HG03159 (cell line): ENCODE measurements around the gene LIPK.
"Not testable (repeated sequence)": the region's sequence is repeated elsewhere in the genome, so short reads cannot be mapped to it uniquely, and the experiment has no call there.

ENCODE experiments used
- ATAC-seq: cut with Tn5 transposase; IDR thresholded peaks from one replicate; pipeline ENCODE4 v1.9.1; 2021; ENCODE audit warnings: mild to moderate bottlenecking, moderate library complexity; ENCODE audit not compliant: unreplicated experiment

LIPK gene

DNA sequence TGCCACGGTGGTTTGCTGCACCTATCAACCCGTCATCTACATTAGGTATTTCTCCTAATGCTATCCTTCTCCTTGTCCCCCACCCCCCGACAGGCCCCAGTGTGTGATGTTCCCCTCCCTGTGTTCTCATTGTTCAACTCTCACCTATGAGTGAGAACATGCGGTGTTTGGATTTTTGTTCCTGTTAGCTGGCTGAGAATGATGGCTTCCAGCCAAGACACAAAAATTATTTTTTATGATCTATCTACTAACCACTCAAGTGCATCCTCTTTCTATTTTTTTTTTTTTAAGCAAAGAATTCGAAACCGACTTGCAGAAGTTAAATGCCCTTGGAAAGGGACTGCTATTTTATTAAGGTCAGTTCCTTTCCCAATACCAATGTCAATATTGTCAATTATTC, 3.3 kb downstream of the LIPK start:
- ATAC-seq: not testable (repeated sequence)

DNA sequence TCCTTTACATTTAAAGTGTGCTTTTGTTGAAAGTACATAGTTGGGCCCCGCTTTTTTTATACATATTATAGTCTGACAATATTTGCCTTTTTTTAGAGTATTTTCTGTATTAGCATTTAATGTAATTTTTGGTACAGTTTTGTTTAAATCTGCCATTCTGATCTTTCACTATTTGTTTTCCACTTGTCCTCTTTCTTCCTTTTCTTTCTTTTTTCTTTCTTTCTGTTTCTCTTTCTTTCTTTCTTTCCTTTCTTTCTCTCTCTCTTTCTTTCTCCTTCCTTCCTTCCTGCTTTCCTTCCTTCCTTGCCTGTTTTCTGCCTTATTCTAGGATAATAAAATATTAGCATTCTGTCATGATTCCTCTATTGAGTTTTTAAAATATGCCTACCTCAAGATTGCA, 9.5 kb downstream of the LIPK start:
- ATAC-seq: no peak

DNA sequence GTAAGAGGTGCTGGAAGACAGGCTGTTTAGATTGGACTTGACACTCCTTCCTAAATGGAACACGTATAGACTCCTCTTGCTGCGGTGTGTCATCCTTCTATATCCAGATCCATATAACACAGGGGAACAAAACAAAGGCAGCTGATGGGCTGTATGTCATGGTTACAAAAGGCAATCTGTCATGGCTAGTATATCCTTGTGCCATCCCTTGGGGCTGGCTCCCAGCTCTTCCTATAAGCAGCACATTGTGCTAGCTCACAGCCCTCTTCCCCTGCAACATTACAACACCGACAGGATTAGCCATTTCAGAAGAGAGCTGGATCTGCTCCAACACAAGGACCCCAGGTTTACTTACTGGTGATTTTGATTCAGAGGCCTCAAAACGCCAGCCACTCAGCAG, 15.3 kb downstream of the LIPK start:
- ATAC-seq: no peak

DNA sequence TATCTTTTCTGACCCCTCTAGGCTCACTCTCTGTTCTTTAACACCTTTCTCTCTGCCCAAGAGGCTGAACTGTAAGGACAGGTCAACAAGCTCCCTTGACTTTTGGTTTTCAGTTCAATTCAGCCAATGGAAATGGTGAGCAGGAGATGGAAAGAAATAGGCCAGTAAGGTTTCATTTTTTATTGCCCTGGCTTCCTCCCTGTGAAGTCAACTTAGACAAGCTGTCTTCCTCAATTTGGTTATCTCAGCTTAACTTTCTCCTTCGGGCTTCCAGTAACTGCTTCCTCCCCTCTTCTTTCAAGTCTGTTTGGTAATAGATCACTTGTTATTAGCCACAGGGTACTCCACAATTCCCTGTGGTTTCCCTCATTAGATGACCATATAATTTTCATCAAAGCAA, 19.7 kb downstream of the LIPK start:
- peak; percentile 56 for ATAC-seq

DNA sequence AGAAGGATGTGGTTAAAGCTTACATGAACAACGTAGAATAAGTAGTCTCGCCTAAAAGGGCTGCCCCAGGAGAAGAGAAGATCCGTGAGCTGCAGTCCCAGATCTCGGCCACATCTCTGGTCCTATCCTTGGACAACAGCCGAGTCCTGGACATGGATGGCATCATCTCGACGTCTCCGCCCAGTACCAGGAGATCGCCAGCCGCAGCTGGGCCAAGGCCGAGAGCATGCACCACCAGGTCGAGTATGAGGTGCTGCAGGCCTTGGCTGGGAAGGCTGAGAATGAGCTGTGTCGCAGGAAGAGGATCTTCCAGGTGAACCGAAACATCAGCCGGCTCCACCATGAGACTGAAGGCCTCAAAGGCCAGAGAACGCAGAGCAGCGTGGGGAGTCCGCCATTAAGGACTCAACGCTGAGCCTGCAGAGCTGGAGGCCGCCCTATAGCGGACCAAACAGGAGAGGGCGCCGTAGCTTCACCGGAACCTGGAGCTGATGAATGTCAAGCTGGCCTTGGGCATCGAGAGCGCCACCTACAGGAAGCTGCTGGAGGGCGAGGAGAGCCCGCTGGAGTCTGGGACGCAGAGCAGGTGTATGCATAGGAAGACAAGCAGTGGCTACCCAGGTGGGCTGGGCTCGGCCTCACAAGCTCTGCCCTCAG, 22.2 kb downstream of the LIPK start:
- no peak for ATAC-seq

DNA sequence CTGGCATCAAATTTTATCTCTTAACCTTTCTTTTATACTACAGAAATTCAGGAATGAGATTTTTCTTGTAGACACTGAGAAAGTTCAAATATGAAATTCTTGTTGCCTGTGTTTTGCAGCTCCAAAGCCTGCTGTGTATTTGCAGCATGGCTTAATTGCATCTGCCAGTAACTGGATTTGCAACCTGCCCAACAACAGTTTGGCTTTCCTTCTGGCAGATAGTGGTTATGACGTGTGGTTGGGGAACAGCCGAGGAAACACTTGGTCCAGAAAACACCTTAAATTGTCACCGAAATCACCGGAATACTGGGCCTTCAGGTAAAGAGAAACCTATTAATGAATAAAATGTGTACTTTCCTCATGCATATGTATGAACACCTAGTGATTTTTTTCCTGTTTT, 24.8 kb downstream of the LIPK start:
- ATAC-seq: no peak

DNA sequence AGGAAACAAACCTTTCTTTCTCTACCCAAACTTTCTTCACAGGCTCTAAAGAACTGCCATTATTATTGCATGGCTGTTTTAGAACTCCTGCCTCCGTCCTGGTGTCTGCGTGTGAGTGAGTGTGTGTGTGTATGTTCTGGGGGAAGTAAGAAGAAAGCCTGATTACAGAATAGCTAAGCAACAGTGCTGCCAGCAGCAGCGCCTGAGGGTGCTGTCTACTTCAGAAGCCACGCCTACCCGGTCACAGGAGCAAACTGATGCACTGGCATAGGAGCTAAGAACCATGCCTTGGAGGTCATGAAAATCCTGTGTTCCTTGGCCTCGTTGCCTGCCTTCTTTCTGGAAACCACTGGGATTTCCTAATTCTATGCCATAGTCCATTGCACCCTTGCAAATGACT, 25.2 kb downstream of the LIPK start:
- ATAC-seq: no peak

DNA sequence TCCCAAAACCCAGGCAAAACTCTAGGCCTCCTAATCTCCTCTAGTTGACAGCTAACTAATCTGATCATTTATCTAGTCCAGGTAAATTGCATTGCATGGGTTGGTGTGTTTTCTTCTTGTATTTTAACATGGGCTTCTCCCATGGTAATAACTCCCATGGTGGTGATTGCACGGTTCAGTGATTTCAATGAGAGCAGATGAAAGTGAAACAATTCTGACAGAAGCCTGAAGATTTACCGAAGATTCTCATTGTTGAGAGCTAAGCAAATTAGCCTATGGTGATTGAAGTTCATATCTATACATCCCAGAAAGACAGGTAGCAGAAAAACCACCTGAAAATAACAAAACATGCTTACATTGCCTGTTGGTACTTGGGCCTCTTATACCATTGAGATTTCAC, 27.2 kb downstream of the LIPK start:
- ATAC-seq: no peak

DNA sequence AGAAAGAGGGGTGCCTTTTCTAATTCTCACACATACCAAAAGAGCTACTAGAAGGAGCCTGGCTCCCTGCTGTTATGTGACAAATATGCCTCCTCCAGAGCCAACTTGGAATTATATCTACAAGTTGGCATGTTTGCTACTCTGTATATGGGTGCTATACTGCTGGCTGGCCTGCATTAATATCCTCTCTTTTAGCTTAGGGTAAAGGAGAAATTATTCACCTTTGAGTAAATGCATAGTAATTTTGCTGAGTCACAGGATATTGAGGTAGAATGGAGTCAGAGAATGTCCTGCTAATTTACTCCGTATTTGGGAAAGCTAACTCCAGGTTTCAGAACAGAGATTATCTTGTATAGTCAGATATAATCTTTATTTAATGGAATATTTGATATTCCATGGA, 29.6 kb downstream of the LIPK start:
- no peak for ATAC-seq

DNA sequence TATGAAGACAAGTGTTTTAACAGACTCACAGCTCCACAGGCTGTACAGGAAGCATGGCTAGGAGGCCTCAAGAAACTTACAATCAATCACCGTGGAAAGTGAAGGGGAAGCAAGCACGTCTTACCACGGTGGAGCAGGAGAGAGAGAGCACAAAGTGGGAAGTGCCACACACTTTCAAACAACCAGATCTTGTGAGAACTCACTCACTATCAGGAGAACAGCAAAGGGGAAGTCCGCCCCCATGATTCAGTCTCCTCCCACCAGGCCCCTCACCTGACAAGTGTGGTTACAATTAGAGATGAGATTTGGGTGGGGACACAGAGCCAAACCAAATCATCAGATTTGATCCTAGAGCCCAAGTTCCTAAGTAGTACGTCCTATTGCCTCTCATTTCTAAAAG, 35.9 kb downstream of the LIPK start:
- not testable (repeated sequence) for ATAC-seq

DNA sequence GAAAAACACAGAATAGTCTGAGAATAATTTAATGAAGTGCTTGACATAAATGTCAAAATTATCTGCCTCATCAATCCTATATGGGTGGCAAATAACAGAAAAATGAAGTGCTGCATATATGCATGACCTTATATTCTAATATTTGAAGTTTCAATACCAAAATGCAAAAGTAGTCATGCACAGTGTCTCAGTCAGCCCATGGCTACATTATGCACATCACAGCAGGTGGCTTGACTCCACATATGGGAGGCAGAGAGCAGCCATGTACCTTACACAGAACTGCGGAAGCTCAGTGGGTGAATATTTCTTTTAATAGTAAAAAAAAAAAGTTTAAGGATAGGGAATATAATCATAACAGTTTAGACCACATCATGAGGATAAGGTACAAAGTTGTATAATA, 36.4 kb downstream of the LIPK start:
- no peak for ATAC-seq

DNA sequence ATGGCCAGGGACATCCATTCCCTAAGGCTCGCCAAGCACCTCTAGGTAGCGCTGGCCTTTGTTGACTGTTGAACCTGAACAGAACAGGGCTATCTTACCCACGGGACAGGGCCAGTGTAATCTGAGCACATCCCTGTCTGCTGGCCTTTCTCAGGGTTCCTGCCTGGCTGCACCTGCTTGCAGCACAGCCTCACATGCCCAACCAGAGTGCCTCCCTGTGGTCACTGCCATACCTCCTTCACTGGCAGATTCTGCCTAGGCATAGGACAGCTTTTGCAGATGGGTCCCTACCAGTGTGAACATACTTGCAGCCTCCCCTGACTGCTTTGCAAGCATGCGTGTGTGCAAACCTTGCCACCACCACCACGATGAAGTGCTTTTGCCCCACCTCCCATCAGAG, 38.0 kb downstream of the LIPK start:
- ATAC-seq: no peak

DNA sequence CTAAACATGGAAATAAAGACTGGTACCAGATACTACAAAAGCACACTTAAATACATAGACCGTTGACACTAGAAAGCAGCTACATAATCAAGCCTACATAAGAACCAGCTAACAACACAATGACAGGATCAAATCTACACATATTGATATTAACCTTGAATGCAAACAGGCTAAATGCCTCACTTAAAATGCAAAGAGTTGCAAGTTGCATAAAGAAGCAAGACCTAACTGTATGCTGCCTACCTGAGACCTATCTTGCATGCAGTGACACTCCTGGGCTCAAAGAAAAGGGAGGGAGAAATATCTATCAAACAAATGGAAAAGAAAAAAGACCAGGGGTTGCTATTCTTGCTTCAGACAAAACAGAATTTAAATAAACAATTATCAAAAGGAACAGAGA, 39.6 kb downstream of the LIPK start:
- ATAC-seq: no peak

DNA sequence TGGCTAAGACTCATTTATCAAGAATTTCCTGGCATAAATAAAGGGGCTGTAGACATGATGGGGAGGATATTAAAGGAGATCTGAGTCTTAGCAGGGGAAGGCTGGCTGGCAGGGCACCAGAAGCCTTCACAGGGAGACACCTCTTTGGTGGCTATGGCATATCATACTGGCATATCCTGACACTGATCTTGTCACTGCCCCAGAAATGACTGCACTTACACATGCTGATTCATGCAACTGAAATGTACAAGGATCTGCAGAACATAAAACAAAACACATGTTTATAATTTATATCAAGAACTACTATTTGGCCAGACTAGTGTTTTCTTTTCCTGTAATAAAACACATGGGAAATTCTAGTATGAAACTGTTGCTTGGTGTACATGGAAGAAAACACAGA, 48.2 kb downstream of the LIPK start:
- ATAC-seq: no peak

DNA sequence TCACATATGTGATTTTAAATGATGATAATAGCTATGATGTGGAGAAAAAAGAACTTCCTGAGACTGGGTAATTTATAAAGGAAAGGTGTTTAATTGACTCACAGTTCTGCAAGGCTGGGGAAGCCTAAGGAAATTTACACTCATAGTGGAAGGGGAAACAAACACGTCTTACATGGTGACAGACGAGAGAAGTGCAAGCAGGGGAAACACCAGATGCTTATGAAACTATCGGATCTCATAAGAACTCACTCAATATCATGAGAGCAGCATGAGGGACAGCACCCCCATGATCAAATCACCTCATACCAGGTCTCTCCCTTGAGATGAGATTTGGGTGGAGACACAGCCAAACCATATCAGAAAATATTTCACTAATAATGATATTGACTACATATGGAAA, 49.7 kb downstream of the LIPK start:
- no peak for ATAC-seq

DNA sequence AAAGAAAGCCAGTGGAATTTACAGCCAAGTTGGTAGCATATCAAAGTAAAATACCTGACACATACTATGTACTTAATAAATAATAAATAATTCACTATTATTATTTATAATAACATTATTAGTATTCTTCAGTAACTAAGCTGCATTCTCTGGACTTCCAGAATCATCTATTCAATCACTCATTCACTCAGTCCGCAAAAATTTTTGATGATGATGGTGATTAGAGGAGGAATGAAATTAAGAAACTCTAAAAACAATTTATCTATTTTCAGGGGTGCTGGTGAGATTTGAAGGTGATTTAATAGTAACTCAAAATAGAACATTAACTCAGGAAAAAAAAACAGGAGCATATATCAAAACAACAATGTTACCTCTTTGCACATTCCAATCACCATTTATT, 50.6 kb downstream of the LIPK start:
- ATAC-seq: no peak

DNA sequence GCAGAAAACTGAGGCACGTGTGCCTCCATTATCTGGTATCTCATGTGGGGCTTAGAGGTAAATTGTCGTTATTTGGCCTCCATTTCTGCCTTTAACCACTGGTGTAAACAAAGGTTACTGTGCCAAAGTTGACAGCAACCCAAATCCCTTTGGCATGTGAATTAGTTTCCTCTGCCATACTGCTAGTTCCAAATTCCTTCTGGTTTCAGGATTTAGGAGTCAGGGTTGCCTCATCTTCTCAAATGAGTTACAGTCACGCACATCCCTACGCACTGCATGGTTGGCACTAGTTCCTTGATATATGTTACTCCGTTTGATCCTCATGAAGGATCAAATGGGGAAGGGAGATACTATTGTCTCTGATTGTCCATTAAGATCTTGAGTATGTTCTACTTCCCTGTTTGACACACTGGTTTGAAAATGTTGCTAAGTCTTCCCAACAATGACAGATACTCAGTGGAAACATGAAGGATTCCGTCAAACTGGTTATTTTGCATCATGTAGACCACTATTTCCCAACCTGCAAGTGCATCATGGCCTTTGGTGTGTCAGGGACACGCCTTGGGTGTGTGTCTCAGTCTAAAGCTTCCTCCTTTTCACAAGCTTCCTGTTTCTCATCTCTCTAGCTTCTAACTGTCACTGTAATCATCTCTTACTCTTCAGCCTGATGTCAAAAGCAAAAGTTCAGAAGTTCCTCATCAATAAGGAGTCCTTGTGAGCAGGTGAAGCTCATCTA, 53.5 kb downstream of the LIPK start, which contains the start of gene LIPN:
Gene LIPN (plus strand): TSS at position 655 of the 736 bp plus-strand sequence. CDS start 1,386 bp downstream, outside the sequence.
- ATAC-seq: no peak

DNA sequence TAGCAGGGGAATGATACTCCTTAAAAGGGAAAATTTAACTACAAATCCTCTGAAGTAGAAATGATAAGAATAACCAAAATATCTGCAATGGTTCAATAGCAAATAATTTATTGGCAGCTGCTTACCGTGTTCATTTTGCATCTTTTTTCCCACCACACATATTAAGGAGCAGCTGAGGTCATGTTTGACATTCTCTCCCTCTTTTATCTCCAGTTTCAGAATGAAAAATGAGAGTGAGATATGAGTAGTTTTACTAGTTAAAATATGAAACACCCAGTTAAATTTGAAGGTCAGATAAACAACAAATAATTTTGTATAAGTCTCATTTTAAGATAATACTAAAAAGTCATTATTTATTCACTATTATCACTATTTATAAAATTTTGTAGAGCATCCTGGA, 56.9 kb downstream of the LIPK start:
- no peak for ATAC-seq

DNA sequence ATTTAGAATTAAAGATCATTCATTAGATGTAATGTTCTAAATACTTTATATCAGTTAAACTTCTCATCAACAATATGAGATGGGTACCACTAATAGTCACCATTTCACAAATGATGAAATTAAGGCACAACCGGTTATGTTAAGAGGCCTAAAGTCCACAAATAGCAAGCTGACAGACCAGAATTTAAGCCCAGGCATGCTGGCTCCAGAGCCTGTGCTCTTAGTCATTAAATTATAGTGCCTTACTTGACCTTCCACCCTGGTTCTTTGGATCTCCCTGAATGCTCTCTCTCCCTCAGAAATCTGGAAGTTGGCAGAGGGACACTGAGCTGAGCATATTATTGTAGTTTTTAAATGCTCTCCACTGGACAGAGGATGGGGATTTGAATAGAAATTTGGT, 57.4 kb downstream of the LIPK start:
- ATAC-seq: no peak

DNA sequence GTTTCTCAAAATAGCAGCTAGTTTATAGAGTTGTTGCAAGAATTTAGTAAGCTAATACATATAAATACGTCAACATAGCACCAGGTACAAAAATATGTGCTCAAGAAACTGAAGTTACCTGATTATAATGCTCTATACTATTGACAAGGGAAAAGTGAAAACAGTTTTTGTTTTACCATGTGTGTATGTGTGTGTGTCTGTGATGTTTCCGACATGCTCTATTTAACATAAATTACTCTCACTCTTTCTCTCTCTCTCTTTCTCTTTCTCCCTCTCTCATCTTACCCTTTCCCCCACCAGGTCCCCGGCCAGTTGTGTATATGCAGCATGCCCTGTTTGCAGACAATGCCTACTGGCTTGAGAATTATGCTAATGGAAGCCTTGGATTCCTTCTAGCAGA, 58.1 kb downstream of the LIPK start:
- ATAC-seq: no peak

DNA sequence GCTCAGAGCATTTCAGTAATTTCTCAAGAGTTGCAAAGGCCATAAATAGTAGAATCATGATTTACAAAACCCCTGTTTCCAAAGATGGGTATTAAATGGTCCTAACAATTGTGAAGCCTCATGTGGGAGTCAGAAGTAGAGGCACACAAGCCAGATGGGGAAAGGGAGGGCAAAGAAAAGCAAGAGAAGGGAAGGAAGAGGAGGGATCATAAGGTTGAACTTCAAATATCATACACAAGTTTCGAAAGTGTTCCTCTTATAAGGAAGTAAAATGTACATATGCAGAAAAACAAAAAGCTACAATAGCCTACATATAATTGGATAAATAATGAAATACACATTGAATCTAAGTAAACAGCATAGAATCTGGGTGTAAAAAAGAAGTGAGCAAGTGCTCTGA, 59.8 kb downstream of the LIPK start:
- ATAC-seq: no peak

DNA sequence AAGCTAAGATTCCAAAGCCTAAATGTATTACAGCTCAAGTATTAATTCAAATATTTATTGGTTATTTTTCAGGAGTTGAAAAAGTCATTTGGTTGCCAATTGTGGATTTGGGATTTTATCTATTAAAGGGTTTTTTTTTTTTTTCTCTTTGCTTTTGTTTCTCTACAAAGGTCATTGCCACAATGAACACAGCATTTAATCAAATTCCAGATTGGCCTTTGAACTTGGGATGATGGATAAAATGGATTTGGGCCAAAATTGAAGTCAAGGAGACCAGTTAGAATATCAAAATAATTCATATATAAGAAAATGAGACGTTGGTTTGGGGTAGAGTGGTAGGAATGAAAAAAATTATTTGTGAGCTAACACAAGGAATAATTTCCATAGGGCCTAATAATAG, 63.3 kb downstream of the LIPK start:
- no peak for ATAC-seq

DNA sequence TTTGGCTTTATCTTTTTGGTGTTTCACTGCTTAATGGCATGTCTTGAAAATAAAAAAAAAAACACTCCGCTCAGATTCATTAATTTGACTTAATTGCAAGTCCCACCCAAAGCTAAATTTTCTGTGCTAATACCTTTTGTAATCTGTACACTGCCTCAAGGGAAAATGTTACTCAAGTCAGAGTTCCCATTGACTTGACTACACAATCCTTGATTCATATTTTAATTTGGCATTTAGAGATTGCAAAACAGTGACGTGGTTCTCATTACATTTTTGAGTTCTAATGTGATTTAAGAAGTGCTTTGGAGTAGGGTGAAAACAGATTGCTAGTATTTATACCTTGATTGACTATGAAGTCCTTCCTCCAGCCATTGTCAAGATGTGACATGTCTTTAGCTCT, 75.2 kb downstream of the LIPK start:
- ATAC-seq: no peak
